Heart right ventricle (tissue), 16 donors: ENCODE results near the gene RPL27. TPM values are rescaled to one million over a fixed set of nuclear protein-coding genes. Genes with fewer than 3 reads are reported as not detected.

Experiments
- ATAC-seq, 8 donors: fragments of 200-7000 bp; cut with Tn5 transposase; one replicate each; pipeline ENCODE4 v1.9.1; 2020; ENCODE audit warnings: mild to moderate bottlenecking in 8 of 8, moderate library complexity in 8 of 8, moderate number of reproducible peaks in 1 of 8
- DNase-seq, 2 donors: peaks; one replicate each; pipeline ENCODE4 v3.0.0-alpha.2; 2020
- H3K27ac ChIP-seq, 10 donors: fragments of 200-600 bp; sonication (generic) in 2 of 10; one replicate each; pipeline versions ENCODE4 v1.5.0 to v1.8.0; 2020 to 2022; ENCODE audit warnings: mild to moderate bottlenecking in 3 of 10
- H3K27me3 ChIP-seq, 7 donors: fragments of 200-600 bp; one replicate each; pipeline ENCODE4 v1.8.0; 2021 to 2022; ENCODE audit warnings: mild to moderate bottlenecking in 2 of 7
- H3K36me3 ChIP-seq, 9 donors: fragments of 200-600 bp; sonication (generic) in 1 of 9; one replicate each; pipeline versions ENCODE4 v1.5.0 to v1.8.0; 2020 to 2022; ENCODE audit warnings: mild to moderate bottlenecking in 2 of 9
- H3K4me1 ChIP-seq, 9 donors: fragments of 200-600 bp; sonication (generic) in 1 of 9; one replicate each; pipeline versions ENCODE4 v1.5.0 to v1.8.0; 2020 to 2022; ENCODE audit warnings: mild to moderate bottlenecking in 4 of 9
- H3K4me3 ChIP-seq, 10 donors: fragments of 200-600 bp; sonication (generic) in 2 of 10; one replicate each; pipeline versions ENCODE4 v1.5.0 to v1.8.0; 2020 to 2022; ENCODE audit warnings: mild to moderate bottlenecking in 7 of 10, moderate library complexity in 2 of 10
- H3K9me3 ChIP-seq, 11 donors: fragments of 200-600 bp in 10 of 11; sonication (generic) in 2 of 11; one replicate each; pipeline versions ENCODE4 v1.5.0 to v1.8.0; 2013 to 2022; ENCODE audit warnings: mild to moderate bottlenecking in 2 of 11, control low read depth in 1 of 11, moderate library complexity in 1 of 11
- CTCF ChIP-seq, 9 donors: fragments of 200-600 bp; sonication (generic) in 2 of 9; IDR thresholded peaks; one replicate each; pipeline versions ENCODE4 v1.5.0 to v1.8.0; 2021 to 2022; ENCODE audit warnings: antibody characterized with exemption in 9 of 9, mild to moderate bottlenecking in 5 of 9, moderate library complexity in 1 of 9
- WGBS, 2 donors: extraction: QIAGEN DNeasy Blood & Tissue Kit; methylation state at CpG; one replicate each; pipeline ENCODE4 v1.1.7; 2013; ENCODE audit warnings: inconsistent platforms in 1 of 2; 5-methylcytosine and 5-hydroxymethylcytosine counted together
- intact Hi-C, 10 donors: fragments of 100-400 bp; cut with DNase I; formaldehyde crosslinking; loops; one replicate each; pipeline versions ENCODE4 v1.11.1 to v1.14.2; 2022
- polyA plus RNA-seq, 2 donors: library from polyadenylated mRNA; stranded (reverse); fragments of 200-250 nt; gene quantifications; one replicate each; pipeline ENCODE4 v1.2.3, GENCODE V29; 2013
- total RNA-seq, 10 donors: library from RNA; stranded (reverse); fragmentation: NEBNext Ultra II Directional in 3 of 10; extraction: Animal tissue kit (Norgen Biotek cat#: 25700) in 3 of 10; gene quantifications; one replicate each; pipeline versions ENCODE4 v1.2.1 to v1.2.4, GENCODE V29; 2021 to 2023
- donor health status: Arrhythmogenic right ventricular cardiomyopathy.
- donor health status: ischemic (EF 13 %, LVEDD 7.1; RV severe dilation, severe dysfunction).
- donor health status: healthy with polysubstance abuse.
- donor health status: DM: no; HTN: yes; CAD: no.
- donor health status: DM: no; HTN: no; CAD: no.
- donor health status: ischemic (EF 25% LVEDD 6.9; RV normal size, moderate dysfunction).
- donor health status: ischemic (EF 25% LVEDD 5.7; RV mildly dilated, moderate dysfunction).
- donor health status: healthy.
- donor health status: DM: yes; HTN: yes; CAD: no.
- donor health status: Ischemic cardiomyopathy.
- donor health status: ischemic (EF 35%, LVEDD 5.7; RV mildly dilated, moderate dysfunction).
- donor health status: nonischemic (EF 11% LVEDD 7.7; RV severe dilation, severe dysfunction).
- donor health status: DM: yes; HTN: yes; CAD: no.
- donor health status: PGD.
- donor health status: ischemic (EF 29% LVEDD 5.4; RV normal size, mild dysfunction).
- donor health status: nonischemic (EF 23%, LVEDD 6.1; RV moderate dilation, normal function).

The RPL27 gene
- total and polyA plus RNA-seq, 12 donors = 388 to 2,790 (median 583) TPM

DNA sequence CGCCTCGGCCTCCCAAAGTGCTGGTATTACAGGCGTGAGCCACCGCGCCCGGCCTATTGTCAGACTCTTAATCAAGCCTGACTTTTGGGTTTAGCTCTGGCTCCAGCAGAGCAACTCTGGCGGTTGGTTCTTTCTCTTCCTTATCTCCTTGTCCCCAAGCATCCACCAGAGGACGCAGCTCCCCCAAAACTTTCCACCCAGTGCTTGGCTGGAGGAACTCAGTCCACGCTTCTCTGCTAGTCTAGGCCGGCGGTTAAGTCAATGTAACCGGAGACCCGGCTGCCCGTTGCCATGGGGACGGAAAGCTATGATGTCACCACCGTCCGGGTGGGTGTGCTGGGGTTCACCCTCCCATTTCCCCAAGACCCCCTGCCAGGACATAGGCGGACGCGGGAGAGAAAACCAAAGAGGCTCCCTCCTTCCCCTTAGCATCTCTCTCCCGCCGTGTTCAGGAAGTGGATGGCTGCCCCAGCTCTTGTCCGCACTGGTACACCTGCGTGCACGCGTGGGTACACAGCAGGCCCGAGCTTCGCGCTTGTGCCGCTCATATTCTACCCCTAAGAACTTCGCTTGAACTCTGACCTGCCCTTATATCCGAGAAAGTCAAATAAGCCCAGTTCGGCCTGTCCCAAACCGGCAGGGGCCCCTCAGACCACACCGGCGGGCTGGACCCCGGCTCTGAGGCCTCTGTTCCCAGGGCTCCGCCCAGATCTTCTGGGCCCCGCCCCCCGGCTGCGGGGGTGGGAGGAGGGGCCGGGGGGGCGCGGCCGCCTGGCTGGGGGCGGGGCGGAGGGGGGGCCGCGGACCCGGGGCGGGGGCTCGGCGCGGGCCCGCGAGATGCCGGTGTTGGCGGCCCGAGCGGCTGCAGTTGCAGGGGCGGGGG, 26.4 kb downstream of the RPL27 start, which contains the start of gene RND2:
Gene RND2, plus strand, starts transcription at position 825 of the 883 bp plus-strand sequence. CDS start 117 bp downstream, outside the sequence.
- peak within 1 kb of the TSS in 8 of 10 donors; percentile 7 to 79 (median 54) for H3K27ac ChIP-seq
- intact Hi-C loops = loop anchor here in 9 of 10 donors (5.0 to 10.0 kb wide), 9 partner anchors 63 to 340 kb away; partner anchors contain the start of genes NBR1 (in 7 of the 9) and BRCA1 (in 5 of the 9)

GRCh38 chr17:43025290-43025657, 27.1 kb downstream of the RPL27 start:
- H3K27ac ChIP-seq = no peak overlapping the region
- H3K4me3 ChIP-seq = peak overlapping the region in 9 of 10 donors; percentile 25 to 80 (median 62)
- 5 to 8% methylated on average over 25 to 27 of the region's 27 CpGs for WGBS, 2 donors
- H3K9me3 ChIP-seq = no peaks in the 10 kb centered on the region
- peaks cover under 1 to 31% (median 21%) of the 10 kb centered on the region in 9 donors for H3K4me1 ChIP-seq
- no peak for DNase-seq
- H3K36me3 ChIP-seq = no peaks in the 10 kb centered on the region
- no peaks in the 10 kb centered on the region for H3K27me3 ChIP-seq
- intact Hi-C loops = loop anchor here in 7 of 10 donors (5.0 to 10.0 kb wide), 6 partner anchors 62 to 340 kb away; partner anchors contain the start of genes BRCA1 (in 5 of the 7) and NBR1 (in 1 of the 7)
- TF ChIP-seq CTCF (IDR thresholded peaks at IDR 0.05) = no peak
- ATAC-seq = no peak

More for the DNA sequence above, 26.4 kb downstream of the RPL27 start, which contains the start of gene RND2:
- peak within 1 kb of the TSS; percentile 25 to 80 (median 60) for H3K4me3 ChIP-seq
- H3K9me3 ChIP-seq = no peaks in the 10 kb centered on the region
- peak; percentile 58 to 81 (median 70) for ATAC-seq
- DNase-seq = peak; percentile 77 to 91
- TF ChIP-seq CTCF (IDR thresholded peaks at IDR 0.05) = peak; percentile 28 to 84 (median 69)
- no peaks in the 10 kb centered on the region for H3K36me3 ChIP-seq
- WGBS, 2 donors = 1 to 2% methylated on average over 51 to 60 of the region's 61 CpGs
- H3K4me1 ChIP-seq = peaks cover 3 to 38% (median 27%) of the 10 kb centered on the region in 9 donors
- no peaks in the 10 kb centered on the region for H3K27me3 ChIP-seq

- Histone ChIP-seq H3K27me3 (no peaks in the 10 kb centered on the region), H3K27ac (no peak overlapping the region), H3K9me3 (no peaks in the 10 kb centered on the region), H3K4me1 (peaks cover 0 to 25% (median 15%) of the 10 kb centered on the region in 9 donors), H3K36me3 (no peaks in the 10 kb centered on the region), H3K4me3 (peak overlapping the region in 1 of 10 donors; percentile 62)
- ATAC-seq = no peak
- no peak for DNase-seq
- 64% methylated on average over 15 to 16 of the region's 16 CpGs for WGBS, 2 donors
- intact Hi-C loops = loop anchor here in 7 of 10 donors (5.0 to 10.0 kb wide), 6 partner anchors 61 to 339 kb away; partner anchors contain the start of genes BRCA1 (in 5 of the 7) and NBR1 (in 1 of the 7)
- TF ChIP-seq CTCF (IDR thresholded peaks at IDR 0.05) = no peak
Observed at GRCh38 chr17:43025766-43026537, 27.7 kb downstream of the RPL27 start.

- ATAC-seq = no peak
- DNase-seq = no peak
- intact Hi-C loops = loop anchor here in 7 of 10 donors (5.0 to 10.0 kb wide), 6 partner anchors 61 to 338 kb away; partner anchors contain the start of genes BRCA1 (in 5 of the 7) and NBR1 (in 1 of the 7)
- peaks cover 0 to 21% (median 12%) of the 10 kb centered on the region in 9 donors for H3K4me1 ChIP-seq
- H3K4me3 ChIP-seq = no peak overlapping the region
- no peaks in the 10 kb centered on the region for H3K36me3 ChIP-seq
- no peaks in the 10 kb centered on the region for H3K27me3 ChIP-seq
- no peak for TF ChIP-seq CTCF (IDR thresholded peaks at IDR 0.05)
- WGBS, 2 donors = 76 to 84% methylated on average over 5 of the region's 5 CpGs
- H3K27ac ChIP-seq = no peak overlapping the region
- no peaks in the 10 kb centered on the region for H3K9me3 ChIP-seq
Observed at GRCh38 chr17:43026595-43026994, 28.4 kb downstream of the RPL27 start.
